WTC11 (cell line): ENCODE data around the gene TUBGCP2. TPM values are rescaled to one million over a fixed set of nuclear protein-coding genes. Genes with fewer than 3 reads are reported as not detected.

Experiments used
- AR ChIP-seq: fragments of 250-450 bp; sonication (Bioruptor Pico); IDR thresholded peaks from 2 replicates; pipeline ENCODE4 v1.9.0; 2021; ENCODE audit warnings: mild to moderate bottlenecking
- ATF1 ChIP-seq: sonication (generic); formaldehyde crosslinking; IDR thresholded peaks from 2 replicates; pipeline ENCODE4 v1.8.1; 2023; ENCODE audit warnings: mild to moderate bottlenecking, moderate library complexity, missing genetic modification reagents
- E2F1 ChIP-seq: sonication (generic); formaldehyde crosslinking; IDR thresholded peaks from 2 replicates; pipeline ENCODE4 v1.8.0; 2022; ENCODE audit warnings: mild to moderate bottlenecking, missing genetic modification reagents
- E2F5 ChIP-seq: sonication (generic); formaldehyde crosslinking; IDR thresholded peaks from 2 replicates; pipeline ENCODE4 v1.8.1; 2022; ENCODE audit warnings: mild to moderate bottlenecking, moderate library complexity, missing genetic modification reagents
- EMX1 ChIP-seq: fragments of 250-450 bp; sonication (Bioruptor Pico); IDR thresholded peaks from 2 replicates; pipeline ENCODE4 v1.8.0; 2021; ENCODE audit warnings: mild to moderate bottlenecking
- ESRRA ChIP-seq: sonication (generic); formaldehyde crosslinking; IDR thresholded peaks from 2 replicates; pipeline ENCODE4 v1.8.1; 2022; ENCODE audit warnings: mild to moderate bottlenecking, missing genetic modification reagents, borderline replicate concordance
- ETV6 ChIP-seq: sonication (generic); formaldehyde crosslinking; IDR thresholded peaks from 2 replicates; pipeline ENCODE4 v1.8.1; 2022; ENCODE audit warnings: mild to moderate bottlenecking, missing genetic modification reagents
- HMGXB4 ChIP-seq: sonication (generic); formaldehyde crosslinking; IDR thresholded peaks from 2 replicates; pipeline ENCODE4 v1.8.1; 2023; ENCODE audit warnings: mild to moderate bottlenecking, moderate library complexity, missing genetic modification reagents
- MAX ChIP-seq: sonication (generic); formaldehyde crosslinking; IDR thresholded peaks from 2 replicates; pipeline ENCODE4 v1.8.0; 2022; ENCODE audit warnings: mild to moderate bottlenecking, missing genetic modification reagents
- MLX ChIP-seq: sonication (generic); formaldehyde crosslinking; IDR thresholded peaks from 2 replicates; pipeline ENCODE4 v1.8.1; 2023; ENCODE audit warnings: mild to moderate bottlenecking, missing genetic modification reagents, moderate library complexity
- NFYB ChIP-seq: sonication (generic); formaldehyde crosslinking; conservative IDR thresholded peaks from 2 replicates; pipeline ENCODE4 v1.8.0; 2022; ENCODE audit warnings: low read depth, missing genetic modification reagents
- OVOL2 ChIP-seq: fragments of 250-450 bp; sonication (Bioruptor Pico); IDR thresholded peaks from 2 replicates; pipeline ENCODE4 v1.9.0; 2021; ENCODE audit warnings: mild to moderate bottlenecking, borderline replicate concordance
- PREB ChIP-seq: sonication (generic); formaldehyde crosslinking; IDR thresholded peaks from 2 replicates; pipeline ENCODE4 v1.8.1; 2022; ENCODE audit warnings: mild to moderate bottlenecking, missing genetic modification reagents, moderate library complexity, borderline replicate concordance
- RELA ChIP-seq: sonication (generic); formaldehyde crosslinking; IDR thresholded peaks from 2 replicates; pipeline ENCODE4 v1.8.1; 2022; ENCODE audit warnings: missing genetic modification reagents, mild to moderate bottlenecking, borderline replicate concordance
- ZBTB43 ChIP-seq: sonication (generic); formaldehyde crosslinking; IDR thresholded peaks from 2 replicates; pipeline ENCODE4 v1.8.1; 2023; ENCODE audit warnings: mild to moderate bottlenecking, missing genetic modification reagents
- ZNF396 ChIP-seq: fragments of 250-450 bp; sonication (Bioruptor Pico); IDR thresholded peaks from 2 replicates; pipeline ENCODE4 v1.8.0; 2021; ENCODE audit warnings: mild to moderate bottlenecking, moderate library complexity, borderline replicate concordance
- total RNA-seq: library from RNA; stranded (reverse); gene quantifications from 3 replicates; pipeline ENCODE4 v1.2.3, GENCODE V29; 2021

TUBGCP2 gene
- total RNA-seq, 1 experiment from 2014 or later, result 62.5 TPM

GRCh38 chr10:133357285-133358161 lies 48.9 kb upstream of the TUBGCP2 start, which contains the start of gene FUOM (continued):
- TF ChIP-seq MAX (CRISPR knock-in tag), result peak; percentile 45; the same call in 1 of the 2 replicates
- no peak for TF ChIP-seq ESRRA (CRISPR knock-in tag)
- TF ChIP-seq RELA (CRISPR knock-in tag), result 0 out of 2 replicates have a peak, but pooled peaks have one; percentile 44
- TF ChIP-seq EMX1 (CRISPR knock-in tag), result no peak
- TF ChIP-seq ZNF396 (CRISPR knock-in tag), result no peak
- peak; percentile 46 for TF ChIP-seq E2F5 (CRISPR knock-in tag)
- TF ChIP-seq OVOL2 (CRISPR knock-in tag), result no peak
- TF ChIP-seq ETV6, result no peak
- no peak for TF ChIP-seq ZBTB43
- TF ChIP-seq MLX, result no peak
- 0 out of 2 replicates have a peak, but pooled peaks have one; percentile 2 for TF ChIP-seq NFYB
- TF ChIP-seq HMGXB4 (CRISPR knock-in tag), result 0 out of 2 replicates have a peak, but pooled peaks have one; percentile 29
- TF ChIP-seq ATF1 (CRISPR knock-in tag), result no peak
- no peak for TF ChIP-seq E2F1 (CRISPR knock-in tag)
- TF ChIP-seq AR, result no peak
- TF ChIP-seq PREB (CRISPR knock-in tag), result no peak
